Measurements from ENCODE around the gene PEAK3.

The PEAK3 gene, protein sequence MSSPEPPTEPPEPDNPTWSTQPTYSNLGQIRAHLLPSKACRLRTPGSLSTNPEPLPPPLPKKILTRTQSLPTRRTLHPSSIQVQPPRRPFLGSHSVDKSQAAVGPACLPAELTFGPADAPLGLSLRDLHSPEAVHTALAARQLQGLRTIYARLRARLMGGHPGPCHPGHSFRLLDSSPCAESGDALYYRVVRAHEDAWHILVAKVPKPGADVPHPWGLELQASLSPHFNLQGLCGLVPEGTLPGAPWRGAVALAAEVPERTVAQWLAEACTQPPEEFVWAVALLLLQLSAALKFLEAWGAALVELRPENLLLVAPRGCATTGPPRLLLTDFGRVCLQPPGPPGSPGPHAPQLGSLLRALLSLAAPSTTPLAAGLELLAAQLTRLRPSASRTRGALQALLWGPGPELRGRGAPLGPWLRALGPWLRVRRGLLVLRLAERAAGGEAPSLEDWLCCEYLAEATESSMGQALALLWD

DNA sequence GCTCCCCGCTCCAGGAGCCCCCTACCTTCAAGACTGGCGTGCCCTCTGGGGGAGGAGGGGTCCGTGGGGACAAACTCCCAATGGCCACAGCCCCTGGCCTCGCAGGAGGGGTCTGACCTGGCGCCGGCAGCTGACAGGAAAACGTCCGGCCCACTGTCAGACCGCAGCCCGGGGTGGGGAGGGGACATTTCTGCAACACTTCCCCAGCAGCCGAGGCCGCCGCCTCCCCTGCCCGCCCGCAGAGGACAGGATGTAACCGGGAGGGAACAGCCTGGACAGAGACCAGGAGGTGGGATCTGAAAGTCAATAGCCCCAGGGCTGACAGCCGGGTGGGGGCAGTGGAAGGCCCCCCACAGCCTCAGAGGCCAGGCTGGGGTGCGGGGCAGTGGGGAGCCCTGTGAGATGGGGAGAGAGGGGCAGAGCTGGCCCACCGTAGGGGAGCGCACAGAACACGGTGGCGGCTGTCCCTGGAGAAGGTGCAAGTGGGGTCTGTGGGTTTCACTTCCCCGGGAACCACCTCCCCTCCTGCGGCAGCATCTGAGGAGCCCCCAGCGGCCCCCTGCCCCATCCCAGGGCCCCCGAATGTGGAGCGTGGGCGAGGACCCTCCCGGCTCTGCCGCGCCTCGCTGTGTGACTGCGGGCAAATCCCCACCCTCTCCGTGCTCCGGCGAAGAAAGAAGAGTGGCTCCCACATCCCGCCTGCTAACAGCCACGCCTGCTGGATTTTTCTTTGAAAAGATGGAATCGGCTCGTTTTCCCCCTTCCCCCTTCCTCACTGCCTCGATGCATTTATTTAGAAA lies at the start of gene PEAK3:
Gene PEAK3 (minus strand): TSS at position 114 of the 800 bp plus-strand sequence. CDS start 1,244 bp downstream, outside the sequence.
- DNase-seq (ENCODE audit: low read depth in 3 of 3), result no peak

DNA sequence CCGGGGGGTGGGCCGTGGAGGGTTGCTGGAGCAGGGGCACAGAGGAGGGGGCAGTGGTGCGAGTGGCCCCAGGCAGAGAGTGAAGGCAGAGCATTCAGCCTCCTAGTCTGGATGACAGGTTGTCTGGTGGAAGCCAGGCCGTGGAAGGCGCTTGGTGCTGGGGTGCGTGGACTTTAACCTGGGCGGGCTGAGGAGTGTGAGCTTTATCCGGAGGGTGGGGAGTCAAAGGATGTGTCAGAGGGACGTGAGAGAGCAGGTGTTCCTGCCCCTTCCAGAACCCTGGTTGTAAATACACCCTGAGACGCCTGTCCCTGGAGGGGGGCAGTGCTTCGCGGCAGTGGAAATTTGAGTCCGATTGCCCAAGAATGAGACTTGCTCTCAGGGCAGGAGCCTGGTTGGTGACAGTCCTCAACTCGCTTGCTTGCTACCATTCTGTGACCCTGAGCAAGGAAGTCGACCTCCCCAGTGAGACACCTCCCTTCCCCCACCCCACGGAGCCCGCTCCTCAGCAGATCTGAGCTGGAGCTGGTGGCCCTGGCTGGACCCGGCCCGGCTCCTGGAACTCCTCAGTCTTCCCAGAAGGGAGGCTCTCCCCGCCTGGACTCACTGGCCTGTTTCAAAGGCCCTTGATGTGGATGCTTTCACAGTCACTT lies 48.8 kb upstream of the PEAK3 start:
- DNase-seq (ENCODE audit: low read depth in 3 of 3), result no peak

DNA sequence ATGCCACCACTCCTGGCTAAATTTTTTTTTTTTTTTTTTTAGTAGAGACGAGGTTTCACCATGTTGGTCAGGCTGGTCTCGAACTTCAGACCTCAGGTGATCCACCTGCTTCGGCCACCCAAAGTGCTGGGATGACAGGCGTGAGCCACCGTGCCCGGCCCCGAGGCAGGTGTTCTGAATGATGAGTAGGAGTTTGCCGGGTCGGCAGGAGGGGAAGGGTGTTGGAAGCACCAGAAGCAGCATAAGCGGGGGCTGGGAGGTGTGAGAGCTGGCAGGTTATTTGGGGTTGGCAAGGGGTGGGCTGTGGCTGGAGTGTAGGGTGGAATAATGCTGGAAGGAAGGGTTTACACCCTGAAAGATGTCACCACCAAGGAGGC lies 48.3 kb upstream of the PEAK3 start:
- DNase-seq (ENCODE audit: low read depth in 3 of 3), result no peak

DNA sequence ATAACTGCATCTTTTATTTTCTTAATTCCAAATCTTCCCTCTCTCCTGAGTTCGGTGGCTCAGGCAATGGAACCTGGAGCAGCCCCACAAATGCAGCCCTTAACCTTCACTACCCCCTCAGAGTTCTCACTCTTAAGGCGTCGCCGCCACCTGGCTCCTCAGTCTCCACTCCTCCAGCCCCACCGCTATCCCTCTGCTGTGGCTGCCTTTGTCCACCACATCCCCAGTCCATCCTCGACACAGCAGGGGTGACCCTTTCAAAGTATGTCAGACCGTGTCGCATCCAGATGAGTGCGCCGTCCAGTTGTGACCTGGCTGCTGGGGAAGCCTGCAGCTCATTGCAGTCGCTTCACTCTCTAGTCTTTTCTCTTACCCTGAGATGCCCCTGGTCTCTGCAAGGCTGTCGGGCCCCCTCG lies 47.5 kb upstream of the PEAK3 start:
- DNase-seq (ENCODE audit: low read depth in 3 of 3), result no peak

DNA sequence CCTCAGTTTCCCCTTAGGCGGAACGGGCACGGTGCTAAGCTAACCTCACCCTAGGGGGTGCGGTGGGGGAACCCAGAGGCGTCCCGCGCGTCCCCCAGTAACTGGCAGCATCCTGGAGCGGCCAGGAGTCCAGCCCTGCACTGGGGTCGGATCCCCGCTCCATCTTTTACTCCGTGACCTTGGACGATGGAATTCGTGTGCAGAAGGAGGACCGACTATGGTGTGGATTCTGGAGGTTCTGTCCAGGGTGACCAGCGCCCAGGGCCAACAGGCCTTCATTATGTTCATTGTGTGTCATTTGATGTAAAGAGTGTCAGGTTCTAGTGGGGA lies 47.1 kb upstream of the PEAK3 start:
- DNase-seq (ENCODE audit: low read depth in 3 of 3), result no peak

DNA sequence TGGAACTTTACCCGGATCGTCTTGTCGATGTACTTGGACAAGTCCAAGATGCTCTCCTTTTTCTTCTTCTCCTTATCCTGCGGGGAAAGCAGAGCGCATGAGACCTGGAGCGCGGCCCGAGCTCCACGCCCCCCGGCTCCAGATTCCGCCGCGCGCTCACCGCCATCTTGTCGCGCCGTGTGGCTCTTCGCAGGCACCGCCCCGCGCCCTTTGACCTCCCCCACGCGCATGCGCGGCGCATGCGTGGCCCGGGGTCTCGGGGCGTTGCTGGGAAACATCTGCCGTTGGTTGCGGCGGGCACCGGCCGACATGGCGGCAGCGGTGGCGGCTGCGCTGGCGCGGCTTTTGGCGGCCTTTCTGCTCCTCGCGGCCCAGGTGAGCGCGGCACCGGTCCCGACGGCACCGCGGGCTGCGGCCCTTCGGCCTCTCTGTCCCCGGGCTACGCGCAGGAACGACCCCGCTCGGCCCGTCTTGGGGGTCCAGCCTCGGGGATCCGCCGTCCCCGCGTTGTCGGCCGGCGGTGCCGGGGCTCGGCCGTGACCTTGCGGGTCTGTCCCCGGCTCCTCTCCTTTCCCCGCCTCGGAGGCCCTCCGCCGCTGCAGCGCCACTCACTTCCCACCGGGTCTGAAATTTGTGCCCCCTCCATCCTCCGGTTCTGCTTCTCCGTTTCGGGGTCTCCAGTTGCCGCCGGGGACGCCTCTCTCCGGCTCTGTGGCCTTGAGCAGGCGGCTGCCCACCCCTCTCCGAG lies 46.6 kb upstream of the PEAK3 start, which contains the start of the genes LSM7 and SPPL2B:
Gene LSM7 (minus strand): TSS at position 186 of the 748 bp plus-strand sequence. CDS start 20 bp downstream, at position 166.
Gene SPPL2B (plus strand): TSS at position 284 of the 748 bp plus-strand sequence. CDS start 26 bp downstream, at position 310.
- peak; percentile 84 to 90 (median 86) for DNase-seq (ENCODE audit: low read depth in 3 of 3)

DNA sequence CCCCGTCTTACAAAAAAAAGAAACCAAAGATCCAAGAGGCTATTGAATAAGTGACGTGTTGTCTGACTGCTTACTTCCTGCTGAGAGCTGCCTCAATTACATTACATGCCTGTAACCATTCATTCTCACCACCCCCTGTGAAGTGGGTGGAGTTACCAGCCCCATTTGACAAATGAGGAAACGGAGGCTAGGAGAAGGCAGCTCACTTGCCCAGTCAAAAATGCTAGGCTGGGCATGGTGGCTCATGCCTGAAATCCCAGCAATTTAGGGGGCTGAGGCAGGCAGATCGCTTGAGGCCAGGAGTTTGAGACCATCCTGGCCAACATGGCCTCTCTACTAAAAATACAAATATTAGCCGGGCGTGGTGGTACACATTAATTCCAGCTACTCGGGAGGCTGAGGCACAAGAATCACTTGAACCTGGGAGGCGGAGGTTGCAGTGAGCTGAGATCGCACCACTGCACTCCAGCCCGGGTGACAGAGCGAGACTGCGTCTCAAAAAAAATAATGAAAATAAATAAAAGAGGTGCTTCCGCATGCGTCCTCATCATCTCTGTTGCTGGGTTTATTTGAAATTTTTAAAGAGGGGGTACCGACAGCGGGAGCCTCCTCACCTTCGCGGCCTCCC lies 45.9 kb upstream of the PEAK3 start:
- DNase-seq (ENCODE audit: low read depth in 3 of 3), result peak; percentile 26 to 43 (median 35)

DNA sequence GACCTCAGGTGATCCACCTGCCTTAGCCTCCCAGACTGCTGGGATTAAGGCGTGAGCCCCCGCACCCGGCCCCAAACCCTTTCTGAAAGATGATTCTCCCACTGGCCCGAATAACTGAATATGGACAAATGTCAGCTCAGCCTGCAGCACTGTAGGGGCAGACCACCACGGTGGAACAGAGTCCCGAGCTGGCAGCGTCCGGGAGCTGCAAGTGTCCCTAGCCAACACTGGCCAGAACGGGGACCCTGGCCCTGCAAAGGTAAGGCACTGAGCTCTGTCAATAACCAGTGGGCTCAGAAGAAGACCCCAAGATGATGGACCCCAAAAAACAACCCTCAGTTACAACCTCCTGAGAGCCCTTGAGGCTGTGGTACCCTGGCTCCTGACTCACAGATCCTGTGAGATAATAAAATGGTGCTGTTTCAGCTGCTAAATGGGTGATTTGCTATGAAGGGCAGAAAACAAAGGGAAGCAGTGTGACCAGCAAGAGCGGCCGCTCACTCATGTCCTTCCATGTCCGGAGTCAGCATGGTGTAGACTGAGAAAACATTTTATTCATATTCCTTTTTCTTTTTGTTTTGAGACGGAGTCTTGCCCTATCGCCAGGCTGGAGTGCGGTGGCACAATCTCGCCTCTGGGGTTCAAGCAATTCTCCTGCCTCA lies 44.9 kb upstream of the PEAK3 start:
- DNase-seq (ENCODE audit: low read depth in 3 of 3), result no peak

DNA sequence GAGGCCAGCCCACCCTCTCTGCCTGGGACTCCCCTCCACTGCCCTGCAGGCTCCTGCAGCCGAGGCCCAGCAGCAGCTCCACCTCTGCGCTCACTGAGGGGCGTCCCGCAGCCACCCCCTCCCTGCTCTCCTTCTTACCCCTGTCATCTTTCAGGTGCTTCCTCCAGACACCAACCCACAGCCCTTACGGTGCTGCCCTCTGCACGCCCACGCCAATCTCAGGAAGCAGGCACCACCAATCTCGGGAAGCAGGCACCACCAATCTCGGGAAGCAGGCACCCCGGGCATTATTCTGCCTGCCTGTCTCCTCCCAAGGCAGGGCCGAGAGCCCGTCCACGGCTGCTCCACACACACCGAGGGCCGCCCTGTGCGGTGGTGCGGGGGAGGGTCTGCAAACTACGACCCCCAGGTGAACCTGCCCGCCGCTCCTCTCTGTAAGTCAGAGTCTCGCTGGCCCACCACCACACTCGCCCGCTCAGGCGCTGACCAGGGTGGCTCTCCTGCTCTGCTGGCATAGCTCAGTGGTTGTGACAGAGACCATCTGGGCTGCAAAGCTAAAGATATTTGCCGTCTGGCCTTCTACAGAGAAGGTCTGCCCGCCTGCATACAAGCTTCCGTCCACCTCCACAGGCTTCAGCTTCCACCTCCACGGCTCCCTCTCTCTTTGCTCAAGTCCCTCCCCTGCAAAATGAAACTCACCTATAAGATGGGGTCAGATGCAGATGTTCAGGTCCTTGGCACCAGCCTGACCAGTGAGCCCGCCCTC lies 43.5 kb upstream of the PEAK3 start:
- no peak for DNase-seq (ENCODE audit: low read depth in 3 of 3)

DNA sequence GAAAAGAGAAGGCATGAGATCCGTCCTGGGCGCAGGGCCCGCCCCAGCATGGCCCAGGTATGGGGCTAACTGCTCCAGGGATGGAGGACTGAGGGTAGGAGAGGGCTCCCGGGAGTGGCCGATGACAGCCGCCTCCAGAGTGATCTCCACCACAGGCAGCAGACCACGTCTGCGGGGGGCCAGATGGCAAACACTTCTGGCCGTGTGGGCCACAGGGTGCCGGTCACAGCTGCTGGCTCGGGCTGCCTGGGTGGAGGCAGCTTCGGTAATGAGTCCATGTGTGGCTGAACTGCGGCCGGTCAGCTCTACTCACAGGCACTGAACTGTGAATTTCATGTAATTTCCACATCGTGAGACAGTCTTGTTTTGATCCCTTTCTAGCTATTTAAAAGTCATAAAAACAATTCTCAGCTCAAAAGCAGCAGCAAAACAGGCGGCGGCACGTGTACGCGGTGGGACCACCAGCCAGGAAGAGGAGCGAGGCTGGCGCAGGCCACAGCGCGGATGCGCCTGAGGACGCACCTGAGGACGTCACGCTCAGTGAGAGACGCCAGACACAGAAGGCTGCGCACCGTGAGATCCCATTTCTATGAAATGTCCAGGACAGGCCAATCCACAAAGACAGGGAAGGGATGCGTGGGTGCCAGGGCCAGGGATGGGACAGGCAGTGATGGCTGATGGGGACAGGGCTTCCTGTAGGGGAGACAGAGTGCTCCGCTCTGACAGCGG lies 42.4 kb upstream of the PEAK3 start:
- no peak for DNase-seq (ENCODE audit: low read depth in 3 of 3)

DNA sequence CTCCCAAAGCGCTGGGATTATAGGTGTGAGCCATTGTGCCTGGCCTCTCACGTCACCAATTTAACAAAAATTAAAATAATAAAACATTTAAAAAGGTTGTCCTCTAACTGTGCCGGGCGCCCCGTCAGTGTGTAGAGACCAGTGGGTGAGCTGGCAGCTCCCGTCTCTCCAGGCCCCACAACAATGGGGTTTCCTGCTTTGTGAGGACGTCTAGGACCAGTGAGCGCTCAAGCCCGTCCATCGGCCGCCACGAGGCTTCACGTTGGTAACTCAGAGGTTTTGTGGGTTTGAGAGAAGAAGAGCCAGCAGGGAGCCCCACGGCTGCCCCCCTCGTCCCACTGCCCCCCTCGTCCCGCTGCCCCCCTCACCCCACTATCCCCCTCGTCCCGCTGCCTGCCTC lies 41.7 kb upstream of the PEAK3 start:
- no peak for DNase-seq (ENCODE audit: low read depth in 3 of 3)

DNA sequence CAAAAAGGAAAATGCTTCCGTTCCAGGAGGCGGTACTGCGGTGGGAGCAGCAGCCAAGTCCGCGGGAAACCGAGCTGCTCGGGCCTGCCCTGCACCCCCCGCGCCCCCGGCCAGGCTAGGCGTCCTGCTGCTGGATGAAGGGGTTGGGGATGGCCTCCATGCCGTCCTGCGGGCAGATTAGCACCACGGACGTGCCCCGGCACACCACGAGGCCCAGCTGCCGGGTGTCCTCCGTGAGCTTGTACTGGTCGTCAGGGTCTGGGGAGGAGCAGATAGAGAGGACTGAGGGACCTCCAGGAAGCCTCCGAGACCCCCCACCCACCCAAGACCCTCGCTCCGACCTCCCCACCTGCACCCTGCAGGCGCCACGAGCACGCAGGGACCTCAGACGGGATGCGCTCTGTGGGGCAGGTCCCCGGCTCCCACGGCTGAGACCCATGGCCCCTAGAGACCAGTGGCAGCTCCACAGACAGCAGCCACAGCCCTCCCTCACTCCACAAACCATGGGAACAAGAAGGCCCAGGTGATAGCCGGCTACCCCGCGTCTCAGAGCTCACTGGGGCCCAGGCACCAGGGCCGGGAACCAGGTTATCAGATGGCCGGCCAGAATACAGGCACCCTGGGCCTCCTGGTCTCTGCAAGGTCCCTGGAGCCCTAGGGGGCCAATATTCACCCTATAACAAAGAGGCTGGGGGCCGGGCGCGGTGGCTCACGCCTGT lies 39.7 kb upstream of the PEAK3 start:
- DNase-seq (ENCODE audit: low read depth in 3 of 3), result no peak

DNA sequence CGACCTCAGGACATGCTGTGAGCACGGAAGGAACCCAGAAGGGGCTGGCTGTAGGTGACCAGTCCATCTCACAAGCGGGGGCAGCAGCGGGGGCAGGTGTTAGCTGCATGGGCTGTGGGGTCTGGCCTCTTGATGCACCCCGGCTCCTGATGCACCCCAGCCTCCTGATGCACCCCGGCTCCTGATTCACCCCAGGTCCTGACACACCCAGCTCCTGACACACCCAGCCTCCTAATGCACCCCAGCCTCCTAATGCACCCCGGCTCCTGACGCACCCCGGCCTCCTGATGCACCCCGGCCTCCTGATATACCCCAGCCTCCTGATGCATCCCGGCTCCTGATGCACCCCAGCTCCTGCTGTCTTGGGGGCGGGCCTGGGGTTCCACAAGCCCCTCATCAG lies 39.0 kb upstream of the PEAK3 start:
- DNase-seq (ENCODE audit: low read depth in 3 of 3), result no peak

DNA sequence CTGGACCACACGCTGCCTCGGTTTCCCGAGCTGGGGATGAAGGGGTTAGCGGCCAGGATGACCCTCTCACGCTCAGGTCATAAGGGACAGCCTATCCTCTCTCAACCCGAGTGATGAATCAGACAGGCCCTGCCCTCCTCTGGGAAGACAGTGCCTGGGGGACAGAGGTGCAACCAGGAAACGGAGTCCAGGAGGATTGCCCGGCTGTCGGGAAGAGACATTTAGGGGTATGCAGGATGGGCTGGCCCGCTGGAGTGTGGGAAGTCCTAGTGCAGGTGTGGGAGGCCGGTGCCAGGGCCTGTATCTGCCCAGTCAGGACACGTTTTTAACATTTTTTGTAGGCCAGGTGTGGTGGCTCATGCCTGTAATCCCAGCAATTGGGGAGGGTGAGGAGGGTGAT lies 38.1 kb upstream of the PEAK3 start:
- no peak for DNase-seq (ENCODE audit: low read depth in 3 of 3)

DNA sequence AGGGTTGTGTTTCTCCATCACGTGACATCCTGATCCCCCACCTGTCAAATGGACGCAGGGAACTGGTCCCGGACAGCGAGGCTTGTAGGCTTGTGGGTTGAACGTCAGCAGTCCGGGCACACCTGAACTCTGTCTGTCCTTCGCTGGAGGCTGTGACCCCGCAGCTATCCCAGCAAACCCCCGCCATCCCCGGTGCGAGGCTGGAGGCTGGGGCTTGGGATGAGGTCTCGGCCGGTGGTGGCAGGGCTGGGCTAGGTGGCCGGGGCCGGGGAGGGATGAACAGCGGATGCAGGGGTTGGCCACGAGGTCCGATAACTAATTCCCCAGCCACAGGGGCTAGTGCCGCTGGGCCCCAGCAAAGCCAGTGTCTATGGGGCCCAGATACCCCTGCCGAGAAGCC lies 37.6 kb upstream of the PEAK3 start:
- no peak for DNase-seq (ENCODE audit: low read depth in 3 of 3)

DNA sequence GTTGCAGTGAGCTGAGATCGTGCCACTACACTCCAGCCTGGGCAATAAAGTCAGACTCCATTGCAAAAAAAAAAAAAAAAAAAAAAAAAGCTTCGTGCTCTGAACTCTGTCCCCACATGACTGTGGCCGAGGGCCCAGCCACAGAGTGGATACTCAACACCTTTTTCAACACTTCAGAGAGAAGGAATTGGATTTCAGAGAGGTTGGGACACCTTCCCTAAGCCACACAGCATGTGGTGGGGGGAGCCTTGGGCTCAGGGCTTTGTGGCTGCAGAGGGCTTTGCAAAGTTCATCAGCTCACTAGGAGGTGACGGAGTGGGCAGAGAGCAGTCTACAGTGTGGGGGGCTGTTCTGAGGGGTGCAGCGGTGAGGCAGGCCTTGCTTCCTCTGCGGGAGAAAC lies 36.9 kb upstream of the PEAK3 start:
- DNase-seq (ENCODE audit: low read depth in 3 of 3), result no peak

DNA sequence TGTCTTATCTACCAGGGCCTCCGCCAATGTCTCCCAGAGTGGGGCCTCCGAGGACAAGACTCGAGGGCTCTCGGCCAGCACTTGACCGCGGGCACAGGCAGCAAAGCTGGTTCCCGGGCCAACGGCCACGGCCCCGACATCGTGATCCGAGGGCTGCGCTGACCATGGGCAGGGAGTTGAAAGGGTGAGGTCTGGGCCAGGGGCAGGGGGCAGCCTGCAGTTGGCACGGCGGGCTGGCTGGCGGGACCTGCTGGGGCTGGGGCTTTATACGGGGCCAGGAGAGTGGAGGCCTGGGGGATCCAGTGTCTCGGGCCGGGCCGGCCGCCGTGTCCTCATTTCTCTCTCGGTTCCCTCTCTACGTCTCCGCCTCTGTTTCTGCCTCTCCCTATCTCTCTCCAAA lies 35.8 kb upstream of the PEAK3 start:
- no peak for DNase-seq (ENCODE audit: low read depth in 3 of 3)

DNA sequence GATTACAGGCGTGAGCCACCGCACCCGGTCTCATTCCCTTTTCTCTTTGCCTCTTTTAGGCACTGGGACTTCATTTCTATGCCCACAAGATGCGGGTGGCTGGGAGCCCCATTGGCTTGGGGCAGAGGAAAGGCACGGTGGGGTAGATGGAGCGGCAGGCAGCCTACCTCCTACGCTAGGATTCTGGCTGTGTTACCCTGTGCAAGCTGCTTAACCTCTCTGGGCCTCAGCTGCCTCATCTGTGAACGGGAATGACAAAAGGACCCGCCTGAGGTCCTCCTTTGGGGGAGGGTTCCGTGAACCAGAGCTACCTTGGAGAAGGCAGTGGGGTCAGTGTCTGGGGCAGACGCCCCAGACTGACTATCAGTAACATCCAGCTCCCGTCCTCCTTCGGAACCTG lies 35.3 kb upstream of the PEAK3 start:
- DNase-seq (ENCODE audit: low read depth in 3 of 3), result no peak

Measured in stimulated activated CD4-positive, alpha-beta T cell treated with anti-CD3 and anti-CD28 coated beads, TNF-alpha, amount 100 ng/mL, for 4 hours (primary cell).